GM23248 (cell line): Measurements from ENCODE around the gene NOP53. TPM values are rescaled to one million over a fixed set of nuclear protein-coding genes. Genes with fewer than 3 reads are reported as not detected.
"Not testable (repeated sequence)": the region's sequence is repeated elsewhere in the genome, so short reads cannot be mapped to it uniquely, and the experiment has no call there.

Source experiments
- DNase-seq: peaks from one replicate; pipeline ENCODE4 v3.0.0-alpha.2; 2015
- H2AFZ ChIP-seq: fragments of 200-600 bp; sonication (generic); 2 replicates; pipeline ENCODE4 v1.6.1; 2016; ENCODE audit warnings: antibody characterized with exemption
- H3F3A ChIP-seq: fragments of 200-600 bp; sonication (generic); 2 replicates; pipeline ENCODE4 v1.6.1; 2016; ENCODE audit warnings: mild to moderate bottlenecking, antibody characterized with exemption, mixed run types; ENCODE audit not compliant: insufficient read depth
- H3K27ac ChIP-seq: fragments of 200-600 bp; sonication (generic); 2 replicates; pipeline ENCODE4 v1.5.1; 2016; ENCODE audit warnings: mild to moderate bottlenecking
- H3K27me3 ChIP-seq: fragments of 200-600 bp; sonication (generic); replicated peaks from 2 replicates; pipeline ENCODE4 v1.6.1; 2016; ENCODE audit warnings: mild to moderate bottlenecking; ENCODE audit not compliant: insufficient read depth
- H3K36me3 ChIP-seq: fragments of 200-600 bp; sonication (generic); 2 replicates; pipeline ENCODE4 v1.6.1; 2016; ENCODE audit warnings: low read depth, mild to moderate bottlenecking
- H3K4me1 ChIP-seq: fragments of 200-600 bp; sonication (generic); 2 replicates; pipeline ENCODE4 v1.6.1; 2016; ENCODE audit warnings: mild to moderate bottlenecking; ENCODE audit not compliant: insufficient read depth
- H3K4me2 ChIP-seq: fragments of 200-600 bp; sonication (generic); one replicate; pipeline ENCODE4 v1.6.1; 2016; ENCODE audit warnings: mild to moderate bottlenecking; ENCODE audit not compliant: unreplicated experiment
- H3K4me3 ChIP-seq: fragments of 200-600 bp; sonication (generic); 2 replicates; pipeline ENCODE4 v1.5.1; 2016; ENCODE audit warnings: mild to moderate bottlenecking
- H3K79me2 ChIP-seq: fragments of 200-600 bp; sonication (generic); 2 replicates; pipeline ENCODE4 v1.6.1; 2016; ENCODE audit warnings: mild to moderate bottlenecking; ENCODE audit not compliant: insufficient read depth
- H3K9ac ChIP-seq: fragments of 200-600 bp; sonication (generic); 2 replicates; pipeline ENCODE4 v1.6.1; 2016; ENCODE audit warnings: mild to moderate bottlenecking
- H3K9me2 ChIP-seq: fragments of 200-600 bp; sonication (generic); 2 replicates; pipeline ENCODE4 v1.6.1; 2016; ENCODE audit warnings: mixed run types, mild to moderate bottlenecking, moderate library complexity; ENCODE audit not compliant: insufficient read depth
- H3K9me3 ChIP-seq: fragments of 200-600 bp; sonication (generic); one replicate; pipeline ENCODE4 v1.6.1; 2017; ENCODE audit warnings: low read depth
- H4K20me1 ChIP-seq: fragments of 200-600 bp; sonication (generic); 2 replicates; pipeline ENCODE4 v1.6.0; 2016; ENCODE audit not compliant: insufficient read depth
- EZH2 ChIP-seq: fragments of 200-600 bp; sonication (generic); IDR thresholded peaks from 2 replicates; pipeline ENCODE4 v1.6.1; 2018; ENCODE audit warnings: antibody characterized with exemption, mild to moderate bottlenecking; ENCODE audit not compliant: insufficient read depth, poor library complexity, severe bottlenecking
- EZH2phosphoT487 ChIP-seq: fragments of 200-600 bp; sonication (generic); IDR thresholded peaks from 2 replicates; pipeline ENCODE4 v1.6.1; 2018; ENCODE audit warnings: antibody characterized with exemption, moderate library complexity, mild to moderate bottlenecking, low read depth; ENCODE audit not compliant: insufficient read depth
- WGBS, 2 experiments: methylation state at CpG; one replicate each; pipeline ENCODE4 v1.1.6; 2015 to 2017; ENCODE audit warnings: low lambda C conversion rate in 2 of 2, low coverage in 1 of 2; ENCODE audit errors: missing lambda C conversion rate in 2 of 2; 5-methylcytosine and 5-hydroxymethylcytosine counted together
- in situ Hi-C: fragments of 300-500 bp; cut with MboI; formaldehyde crosslinking; loops from 2 replicates; pipeline ENCODE4 v1.15.0; 2020
- polyA plus RNA-seq: library from polyadenylated mRNA; unstranded; fragments of >200 nt; fragmentation: Nextera tagmentation; extraction: Ambion mirVana; gene quantifications from 2 replicates; pipeline ENCODE4 v1.2.1, GENCODE V29; 2016
- total RNA-seq: library from RNA; depleted of rRNA; stranded (reverse); fragments of >200 nt; shearing (Covaris generic); gene quantifications from 2 replicates; pipeline ENCODE4 v1.2.3, GENCODE V29; 2014

The NOP53 gene
- total and polyA plus RNA-seq, 2 experiments from 2014 or later: 40.7 to 62.8 TPM

DNA sequence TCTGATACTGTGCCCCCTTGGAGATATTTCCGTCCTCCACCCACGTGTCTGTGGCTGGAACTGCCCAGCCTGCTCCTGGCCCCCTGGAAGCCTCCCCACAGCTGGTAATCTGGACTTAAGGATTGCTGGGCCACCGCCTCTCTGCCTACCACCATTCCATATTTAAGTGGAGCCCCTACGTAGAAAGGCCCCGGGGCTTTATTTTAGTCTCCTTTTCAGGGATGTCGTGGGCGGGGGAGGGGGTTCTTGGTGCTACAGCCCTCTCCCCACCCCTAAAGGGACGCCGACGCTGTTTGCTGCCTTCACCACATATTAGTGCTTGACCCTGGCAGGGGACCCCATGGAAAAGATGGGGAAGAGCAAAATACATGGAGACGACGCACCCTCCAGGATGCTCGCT, 2.7 kb upstream of the NOP53 start:
- DNase-seq: peak; percentile 47
- TF ChIP-seq EZH2phosphoT487 (no peak), EZH2 (no peak)
- peaks cover 31% of the 10 kb centered on the region for H3K79me2 ChIP-seq
- 9 to 10% methylated on average over 12 to 13 of the region's 13 CpGs for WGBS, 2 experiments
- no peaks in the 10 kb centered on the region for H3K9me2 ChIP-seq
- H3K27me3 ChIP-seq: no peaks in the 10 kb centered on the region
- peak overlapping the region; percentile 79 for H3K4me2 ChIP-seq
- H4K20me1 ChIP-seq: no peaks in the 10 kb centered on the region
- peaks cover 53% of the 10 kb centered on the region for H3F3A ChIP-seq
- no peaks in the 10 kb centered on the region for H3K9me3 ChIP-seq
- peak overlapping the region; percentile 58 for H3K4me3 ChIP-seq
- in situ Hi-C loops: no loop called here
- H3K4me1 ChIP-seq: peaks cover 27% of the 10 kb centered on the region
- H3K36me3 ChIP-seq: peaks cover 30% of the 10 kb centered on the region
- peak overlapping the region; percentile 98 for H3K27ac ChIP-seq
- peak overlapping the region; percentile 89 for H3K9ac ChIP-seq
- no peak overlapping the region for H2AFZ ChIP-seq

DNA sequence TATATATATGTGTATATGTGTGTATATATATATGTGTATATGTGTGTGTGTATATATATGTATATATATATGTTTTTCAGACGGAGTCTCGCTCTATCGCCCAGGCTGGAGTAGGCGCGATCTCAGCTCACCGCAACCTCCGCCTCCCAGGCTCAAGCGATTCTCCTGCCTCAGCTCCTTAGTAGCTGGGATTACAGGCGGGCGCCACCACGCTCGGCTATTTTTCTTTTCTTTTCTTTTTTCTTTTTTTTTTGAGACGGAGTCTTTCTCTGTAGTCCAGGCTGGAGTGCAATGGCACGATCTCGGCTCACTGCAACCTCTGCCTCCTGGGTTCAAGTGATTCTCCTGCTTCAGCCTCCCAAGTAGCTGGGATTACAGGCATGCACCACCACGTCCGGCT, 783 bp downstream of the NOP53 start:
- not testable (repeated sequence) for H3K27ac ChIP-seq
- Histone ChIP-seq H3K9ac (peak overlapping the region; percentile 87), H3K36me3 (peaks cover 14% of the 10 kb centered on the region)

DNA sequence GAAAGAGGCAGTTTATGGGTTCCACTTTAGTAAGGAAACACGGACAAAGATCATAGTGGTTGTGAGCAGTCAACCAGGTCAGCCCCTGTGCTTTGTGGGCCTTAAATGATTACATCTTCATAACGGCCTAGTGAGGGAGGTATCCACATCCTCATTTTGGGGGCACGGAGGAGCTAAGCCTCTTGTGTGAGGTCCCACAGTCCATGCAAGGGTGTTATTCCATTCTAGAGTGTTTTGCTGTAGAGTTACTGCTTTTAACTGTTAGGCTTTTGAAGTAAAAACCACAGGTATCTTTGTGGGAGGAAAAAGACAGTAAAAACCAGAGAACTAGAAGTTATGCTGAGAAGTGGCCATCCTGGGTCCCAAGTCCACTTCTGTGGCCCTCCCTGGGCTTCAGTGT, 4.0 kb downstream of the NOP53 start:
- H3K27ac ChIP-seq: no peak overlapping the region
- H3K9ac ChIP-seq: no peak overlapping the region
- no peak overlapping the region for H3K4me2 ChIP-seq
- no peak overlapping the region for H3K4me3 ChIP-seq
- no peak overlapping the region for H2AFZ ChIP-seq
- peaks cover 21% of the 10 kb centered on the region for H3K36me3 ChIP-seq
- DNase-seq: no peak
- WGBS, 2 experiments: 98 to 100% methylated on average over 3 of the region's 3 CpGs
- no peaks in the 10 kb centered on the region for H4K20me1 ChIP-seq
- H3K9me2 ChIP-seq: no peaks in the 10 kb centered on the region
- peaks cover 42% of the 10 kb centered on the region for H3K79me2 ChIP-seq
- in situ Hi-C loops: no loop called here
- TF ChIP-seq EZH2phosphoT487 (no peak), EZH2 (no peak)
- H3K4me1 ChIP-seq: peaks cover 10% of the 10 kb centered on the region; the same call in 1 of the 2 replicates
- H3K9me3 ChIP-seq: no peaks in the 10 kb centered on the region
- peaks cover 5% of the 10 kb centered on the region; the same call in 1 of the 2 replicates for H3F3A ChIP-seq
- H3K27me3 ChIP-seq: no peaks in the 10 kb centered on the region

More for the DNA sequence above, 783 bp downstream of the NOP53 start:
- DNase-seq, H4K20me1 ChIP-seq, H2AFZ ChIP-seq, H3K9me3 ChIP-seq, in situ Hi-C loops, H3K27me3 ChIP-seq, H3K9me2 ChIP-seq: not testable (repeated sequence)
- 28 to 34% methylated on average over 15 to 17 of the region's 17 CpGs for WGBS, 2 experiments
- Histone ChIP-seq H3F3A (peaks cover 27% of the 10 kb centered on the region), H3K4me1 (peaks cover 27% of the 10 kb centered on the region), H3K4me2 (peak overlapping the region; percentile 92), H3K79me2 (peaks cover 42% of the 10 kb centered on the region), H3K4me3 (peak overlapping the region; percentile 83)

DNA sequence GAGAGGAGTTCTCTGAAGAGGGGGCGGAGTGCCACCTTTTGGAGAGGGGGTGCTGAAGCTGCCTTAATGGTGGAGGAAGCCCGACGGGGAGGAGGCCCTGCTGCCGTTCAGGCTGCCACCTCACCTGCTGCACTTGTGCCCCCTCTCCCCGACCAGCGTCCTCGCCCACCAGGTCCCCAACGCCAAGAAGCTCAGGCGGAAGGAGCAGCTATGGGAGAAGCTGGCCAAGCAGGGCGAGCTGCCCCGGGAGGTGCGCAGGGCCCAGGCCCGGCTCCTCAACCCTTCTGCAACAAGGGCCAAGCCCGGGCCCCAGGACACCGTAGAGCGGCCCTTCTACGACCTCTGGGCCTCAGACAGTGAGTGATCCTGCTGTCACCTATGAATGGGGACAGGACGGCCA, 5.4 kb downstream of the NOP53 start:
- Histone ChIP-seq H2AFZ (no peak overlapping the region), H3K36me3 (peaks cover 21% of the 10 kb centered on the region), H3K27ac (no peak overlapping the region), H3K4me3 (no peak overlapping the region), H3F3A (no peaks in the 10 kb centered on the region), H3K27me3 (no peaks in the 10 kb centered on the region), H3K9me2 (no peaks in the 10 kb centered on the region), H4K20me1 (no peaks in the 10 kb centered on the region), H3K9ac (no peak overlapping the region), H3K4me2 (no peak overlapping the region), H3K4me1 (peaks cover 8% of the 10 kb centered on the region; the same call in 1 of the 2 replicates), H3K79me2 (peaks cover 42% of the 10 kb centered on the region), H3K9me3 (no peaks in the 10 kb centered on the region)
- in situ Hi-C loops: no loop called here
- no peak for DNase-seq
- WGBS, 2 experiments: 93 to 96% methylated on average over 15 to 18 of the region's 18 CpGs
- TF ChIP-seq EZH2phosphoT487 (no peak), EZH2 (no peak)
